Stimulated activated CD4-positive, alpha-beta T cell treated with anti-CD3 and anti-CD28 coated beads, Interleukin-12 subunit alpha, Interleukin-12 subunit beta, amount 100 ng/mL, for 48 hours (primary cell): ENCODE measurements around the gene COX7A2L.
"Not testable (repeated sequence)": the region's sequence is repeated elsewhere in the genome, so short reads cannot be mapped to it uniquely, and the experiment has no call there.

Experiments
- DNase-seq, 3 donors: peaks; one replicate each; pipeline ENCODE4 v3.0.0-alpha.2; 2020; ENCODE audit warnings: low read depth in 2 of 3, low spot score in 1 of 3

The COX7A2L gene

GRCh38 chr2:42368817-42369531 is 8.0 kb upstream of the COX7A2L start:
- no peak for DNase-seq

- no peak for DNase-seq
Measured at GRCh38 chr2:42367835-42368234, 6.8 kb upstream of the COX7A2L start.

GRCh38 chr2:42366411-42366810 is 5.4 kb upstream of the COX7A2L start:
- DNase-seq = no peak

GRCh38 chr2:42364658-42365057 is 3.6 kb upstream of the COX7A2L start:
- no peak for DNase-seq

- DNase-seq = no peak
Measured at GRCh38 chr2:42363413-42363812, 2.4 kb upstream of the COX7A2L start.

DNA sequence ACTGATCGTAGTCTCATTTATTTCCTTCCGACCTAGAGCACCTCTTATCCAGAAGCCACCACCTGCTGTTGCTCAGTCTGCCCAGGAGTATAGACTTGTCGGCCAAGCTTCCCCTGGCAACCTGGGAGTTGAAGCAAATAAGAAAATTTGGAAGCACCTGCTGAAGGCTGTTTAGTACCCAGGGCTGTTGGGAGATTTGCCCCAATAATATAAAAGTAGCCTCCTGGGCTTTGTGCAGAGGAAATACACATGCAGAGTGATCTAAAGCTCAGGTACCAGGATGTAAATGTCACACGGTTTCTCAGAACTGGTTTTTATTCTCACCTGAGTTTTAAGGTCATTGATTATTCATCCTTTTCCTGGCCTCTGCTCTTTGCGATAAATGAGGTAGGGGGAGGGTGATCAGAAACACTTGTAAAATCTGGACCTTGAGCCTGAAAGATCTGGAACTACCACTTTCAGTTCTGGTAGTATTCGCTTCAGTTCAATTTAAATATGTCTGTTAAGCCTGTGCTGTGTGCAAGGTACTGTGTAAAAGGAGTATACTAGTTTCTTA is 789 bp upstream of the COX7A2L start:
- no peak for DNase-seq

DNA sequence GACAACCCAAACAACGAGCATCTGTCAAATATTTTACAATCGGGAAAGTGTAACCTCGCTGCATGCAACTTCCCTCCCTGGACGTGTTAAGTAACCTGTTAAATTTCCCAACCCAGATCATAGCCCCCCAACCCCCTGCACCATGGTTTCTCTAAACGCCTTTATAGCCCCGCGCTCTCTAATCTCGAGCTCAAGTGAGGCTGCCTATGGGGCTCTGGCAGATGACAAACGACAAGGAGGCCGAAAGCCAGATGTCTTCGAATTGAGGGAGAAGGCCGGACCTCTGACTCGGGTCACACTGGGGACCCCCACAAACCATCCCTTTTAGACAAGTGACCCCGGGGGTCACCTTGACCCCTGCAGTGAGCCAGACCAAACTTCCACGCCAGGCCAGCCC is 526 bp downstream of the COX7A2L start:
- no peak for DNase-seq

DNA sequence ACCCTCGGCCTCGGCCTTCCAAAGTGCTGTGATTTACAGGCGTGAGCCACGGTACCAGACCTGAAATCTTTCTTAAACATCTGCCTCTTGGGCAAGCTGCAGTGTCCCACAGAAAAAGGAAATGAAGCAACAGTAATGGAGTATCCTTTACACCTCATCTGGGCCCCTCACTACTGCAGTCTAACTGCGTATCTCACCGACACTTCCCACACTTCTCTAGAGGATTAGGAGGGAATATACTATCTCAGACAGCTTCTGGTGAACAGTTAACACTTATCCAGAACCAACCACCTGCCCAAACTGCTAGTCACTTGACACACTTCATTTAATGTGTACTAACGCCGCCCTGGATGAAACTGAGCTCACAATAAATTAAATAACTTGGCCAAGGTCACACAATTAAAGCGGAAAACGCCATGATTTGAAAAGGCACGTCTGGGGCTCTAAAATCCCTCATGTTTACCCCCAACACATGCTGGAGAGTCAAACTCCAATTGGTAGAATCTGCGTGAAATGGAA is 993 bp downstream of the COX7A2L start:
- no peak for DNase-seq

DNA sequence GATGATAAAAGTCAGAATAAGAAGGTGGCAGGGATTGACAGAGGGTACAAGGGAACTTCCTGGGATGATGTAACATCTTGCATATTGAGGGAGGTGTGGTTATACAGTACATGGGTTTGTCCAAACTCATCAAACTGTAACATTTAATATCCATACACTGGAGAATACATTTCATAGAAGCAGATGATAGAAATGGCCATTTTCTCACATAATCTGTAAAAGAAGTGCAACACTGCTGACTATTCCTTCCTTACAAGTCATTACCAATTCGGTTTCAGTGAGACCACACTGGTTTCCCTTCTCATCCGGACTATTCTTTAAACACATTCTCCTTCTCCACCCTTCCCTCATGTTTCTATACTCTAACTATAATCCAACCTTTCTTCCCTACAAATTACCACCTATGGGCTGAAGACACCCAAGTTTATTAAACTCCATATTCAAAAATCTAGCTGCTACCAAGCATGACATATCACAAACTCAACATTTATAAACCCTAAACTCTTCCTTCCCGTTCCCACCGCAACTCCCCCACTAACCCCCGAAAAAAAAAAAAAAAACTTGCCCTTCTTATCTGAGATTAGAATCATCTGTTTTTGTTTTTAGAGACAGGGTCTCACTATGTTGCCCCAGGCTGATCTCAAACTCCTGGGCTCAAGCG is 1.6 kb downstream of the COX7A2L start:
- no peak for DNase-seq

- no peak for DNase-seq
Measured at GRCh38 chr2:42353792-42354429, 7.1 kb downstream of the COX7A2L start.

DNA sequence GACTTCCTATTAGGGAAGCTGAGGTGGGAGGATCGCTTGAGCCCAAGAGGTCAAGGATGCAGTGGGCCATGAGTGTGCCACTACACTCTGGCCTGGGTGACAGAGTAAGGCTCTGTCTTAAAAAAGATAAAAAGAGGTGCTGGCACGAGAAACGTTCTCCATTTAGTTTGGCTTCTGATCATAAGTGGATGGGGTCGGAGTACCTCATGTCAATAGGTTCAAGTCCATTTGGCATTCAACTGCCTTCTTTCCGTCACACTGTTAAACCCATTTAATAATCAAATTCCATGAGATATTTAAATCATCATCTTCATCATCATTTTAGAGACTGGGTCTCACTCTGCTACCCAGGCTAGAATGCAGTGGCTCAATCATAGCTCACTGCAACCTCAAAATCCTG is 9.2 kb downstream of the COX7A2L start:
- no peak for DNase-seq

GRCh38 chr2:42350434-42351063 is 10.5 kb downstream of the COX7A2L start:
- no peak for DNase-seq

DNA sequence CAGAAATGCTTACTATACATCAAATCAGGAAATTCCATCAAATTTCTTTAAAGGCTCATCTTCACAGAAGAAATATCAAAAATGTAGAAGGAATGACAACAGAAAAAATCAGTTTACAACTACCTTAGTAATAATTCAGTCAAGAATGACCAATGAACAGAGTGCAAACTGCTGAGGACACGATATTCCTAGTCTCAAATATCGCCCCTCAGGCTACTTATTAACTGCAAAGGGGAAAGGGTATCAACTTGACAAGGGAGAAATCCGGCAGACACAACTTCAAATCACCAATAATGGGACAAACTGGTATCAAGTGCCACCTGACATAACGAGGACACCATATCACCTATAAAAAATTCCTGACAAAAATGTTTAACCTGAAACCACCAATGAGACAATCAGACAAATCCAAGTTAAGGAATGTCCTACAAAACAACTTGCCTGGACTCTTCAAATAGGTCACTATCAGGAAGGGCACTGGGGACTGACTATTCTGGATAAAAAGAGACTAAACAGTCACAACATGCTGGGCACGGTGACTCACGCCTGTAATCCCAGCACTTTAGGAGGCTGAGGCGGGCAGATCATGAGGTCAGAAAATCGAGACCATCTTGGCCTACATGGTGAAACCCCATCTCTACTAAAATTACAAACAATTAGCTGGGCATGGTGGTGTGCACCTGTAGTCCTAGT is 12.8 kb downstream of the COX7A2L start:
- no peak for DNase-seq

GRCh38 chr2:42347518-42347917 is 13.5 kb downstream of the COX7A2L start:
- DNase-seq = not testable (repeated sequence)

- DNase-seq = not testable (repeated sequence)
Measured at GRCh38 chr2:42346856-42347255, 14.2 kb downstream of the COX7A2L start.

DNA sequence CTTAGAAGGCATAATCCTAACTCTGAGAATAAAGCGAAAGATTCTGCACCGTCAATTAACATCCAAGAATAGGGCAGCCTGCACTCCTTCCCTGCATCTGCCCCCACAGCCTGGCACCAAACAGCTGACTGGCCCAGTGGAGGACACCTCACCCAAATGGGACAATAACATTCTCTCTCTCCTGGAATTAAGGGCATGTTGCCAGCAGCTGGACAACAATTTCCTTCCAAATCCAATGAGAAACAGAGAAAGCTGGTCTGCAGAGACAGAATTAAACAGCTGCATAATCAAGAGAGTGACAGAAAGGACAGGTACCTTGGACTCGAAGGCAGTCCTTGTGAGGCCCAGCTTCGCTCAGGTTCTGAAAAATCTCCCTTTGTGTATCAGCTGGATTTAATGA is 15.0 kb downstream of the COX7A2L start:
- DNase-seq = no peak

GRCh38 chr2:42342795-42343241 is 18.2 kb downstream of the COX7A2L start:
- no peak for DNase-seq

DNA sequence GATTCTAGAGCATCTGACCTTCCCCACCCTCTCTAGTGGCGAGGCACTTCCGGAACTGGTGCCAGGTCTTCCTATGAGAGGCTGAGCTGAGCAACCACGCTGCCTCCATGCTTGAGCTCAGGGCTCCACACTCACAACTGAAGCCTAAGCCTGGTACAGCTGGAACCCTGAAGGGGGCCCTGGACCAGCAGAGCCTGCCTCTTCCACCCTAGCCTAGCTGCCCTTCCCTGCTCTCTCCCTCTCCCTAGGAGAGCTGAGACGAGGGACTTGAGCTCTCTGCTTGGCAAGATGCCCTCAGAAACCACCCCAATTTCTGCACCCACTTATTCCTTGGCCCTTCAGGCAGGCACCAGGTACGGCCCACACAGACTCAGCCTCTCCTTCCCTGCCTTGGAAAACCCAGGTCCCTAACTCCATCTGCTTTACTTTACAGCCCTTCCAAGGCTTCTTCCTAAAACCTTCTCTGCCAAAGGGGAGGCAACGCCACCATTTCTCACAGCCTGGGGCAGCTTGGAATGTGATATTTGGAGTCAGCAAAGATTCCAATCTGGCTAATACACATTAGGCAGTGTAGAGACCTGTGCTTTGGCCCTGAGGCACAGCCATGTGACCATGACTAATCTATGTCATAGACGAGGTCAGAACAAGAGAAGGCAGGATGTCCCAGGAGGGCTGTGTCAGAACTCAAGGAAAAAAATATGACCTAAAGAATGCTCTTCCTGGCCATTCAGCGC is 18.8 kb downstream of the COX7A2L start:
- no peak for DNase-seq

DNA sequence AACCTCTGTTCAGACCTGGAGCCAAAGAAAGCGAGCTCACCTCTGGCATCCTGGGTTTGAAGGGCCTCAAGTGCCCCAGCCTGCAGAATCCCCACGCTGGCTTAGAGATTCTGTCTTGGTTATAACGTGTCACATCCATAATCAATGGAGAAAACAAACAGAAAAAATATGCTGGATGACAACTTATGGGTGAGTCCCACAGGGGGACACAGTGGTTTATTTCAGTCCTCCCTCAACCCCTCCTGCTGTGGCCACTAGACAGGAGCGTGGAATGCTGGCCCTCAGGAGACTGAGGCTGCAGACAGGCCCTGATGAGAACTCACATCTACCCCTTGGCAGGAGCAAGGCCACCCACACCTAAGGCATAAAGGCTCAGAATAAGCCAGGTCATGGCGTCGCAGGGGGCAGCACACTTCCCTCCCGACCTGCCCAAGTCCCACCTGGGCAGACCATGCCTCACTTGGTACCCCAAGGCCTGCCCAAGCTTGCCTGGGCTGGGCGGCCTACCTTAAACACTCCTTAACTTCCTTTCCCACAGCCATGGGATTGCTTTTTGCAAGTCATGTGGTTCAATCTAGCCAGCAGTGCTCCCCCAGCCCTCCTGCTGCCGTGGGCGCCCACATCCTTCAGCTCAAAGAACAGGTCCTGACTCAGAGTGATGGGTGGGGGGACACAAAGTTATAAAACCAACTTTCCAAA is 19.9 kb downstream of the COX7A2L start:
- no peak for DNase-seq
